Epithelial cell of proximal tubule (primary cell): ENCODE data around the gene HOXC9. TPM values are rescaled to one million over a fixed set of nuclear protein-coding genes. Genes with fewer than 3 reads are reported as not detected.

ENCODE experiments used
- DNase-seq: peaks from one replicate; pipeline ENCODE4 v3.0.0-alpha.2; 2011; ENCODE audit warnings: low read depth
- H3K4me3 ChIP-seq: 2 replicates; pipeline ENCODE4 v1.5.1; 2011; ENCODE audit warnings: low read depth, mild to moderate bottlenecking, low read length
- CTCF ChIP-seq: conservative IDR thresholded peaks from 2 replicates; pipeline ENCODE4 v1.5.1; 2012; ENCODE audit warnings: low read depth, mild to moderate bottlenecking, low read length
- total RNA-seq: library from RNA; depleted of rRNA; stranded (reverse); fragments of >200 nt; gene quantifications from 2 replicates; pipeline ENCODE4 v1.2.3, GENCODE V29; 2015

The HOXC9 gene
- total RNA-seq, 1 donor from 2014 or later: 11.0 TPM

GRCh38 chr12:53958128-53958527 is 41.8 kb upstream of the HOXC9 start:
- no peak for TF ChIP-seq CTCF
- H3K4me3 ChIP-seq: no peak overlapping the region
- no peak for DNase-seq

- DNase-seq: no peak
- no peak overlapping the region for H3K4me3 ChIP-seq
- no peak for TF ChIP-seq CTCF
Measured at GRCh38 chr12:53959314-53959713, 40.6 kb upstream of the HOXC9 start.

GRCh38 chr12:53960187-53961024 is 39.6 kb upstream of the HOXC9 start:
- H3K4me3 ChIP-seq: no peak overlapping the region
- no peak for TF ChIP-seq CTCF
- DNase-seq: no peak

GRCh38 chr12:53961025-53961761 is 38.8 kb upstream of the HOXC9 start:
- TF ChIP-seq CTCF: peak; percentile 14
- DNase-seq: no peak
- H3K4me3 ChIP-seq: no peak overlapping the region

- DNase-seq: no peak
- H3K4me3 ChIP-seq: no peak overlapping the region
- no peak for TF ChIP-seq CTCF
Measured at GRCh38 chr12:53963005-53963404, 37.0 kb upstream of the HOXC9 start.

DNA sequence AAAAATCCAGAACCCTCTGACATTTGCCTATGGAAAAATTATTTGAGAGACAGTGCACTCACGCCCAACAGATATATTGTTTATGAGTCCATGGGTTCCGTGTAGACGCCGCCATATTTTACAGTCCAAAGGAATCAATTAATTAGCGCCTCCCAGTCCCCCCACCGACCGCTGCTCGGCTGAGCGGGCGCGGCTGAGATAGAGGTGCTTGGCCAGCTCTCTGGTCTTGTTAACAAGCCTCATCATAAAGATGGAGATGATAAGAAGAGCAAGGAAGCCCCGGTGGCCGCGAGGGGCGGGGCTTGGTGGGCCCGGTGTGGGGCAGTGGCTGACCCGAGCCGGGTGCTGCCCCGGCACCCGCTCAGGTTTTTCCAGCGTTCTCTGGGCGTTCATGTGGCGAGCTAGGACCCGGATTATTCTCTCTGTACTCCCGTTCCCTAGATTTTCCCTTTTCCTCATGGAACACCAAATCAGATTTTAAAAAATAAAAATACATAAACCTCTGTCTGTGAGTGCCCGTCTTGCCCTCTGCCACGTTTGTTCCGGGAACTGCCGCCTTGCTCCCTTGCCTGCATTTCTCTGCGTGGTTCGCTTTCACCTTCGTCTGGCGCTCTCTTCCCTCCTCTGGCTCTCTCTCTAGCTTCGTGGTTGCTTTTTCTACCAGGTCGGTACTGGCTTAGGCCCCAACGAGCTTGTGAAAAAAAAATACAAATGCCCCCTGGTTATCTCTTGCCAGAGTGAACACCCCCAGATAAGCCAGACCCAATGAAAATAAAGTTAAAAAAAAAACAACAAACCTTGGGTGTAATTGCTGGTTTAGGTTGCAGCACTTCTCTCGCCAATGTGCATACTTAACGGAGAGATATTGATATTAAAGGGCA is 36.3 kb upstream of the HOXC9 start:
- DNase-seq: no peak
- no peak overlapping the region for H3K4me3 ChIP-seq
- no peak for TF ChIP-seq CTCF
